H9 (cell line): ENCODE data around the gene PLPPR4. TPM values are rescaled to one million over a fixed set of nuclear protein-coding genes. Genes with fewer than 3 reads are reported as not detected.

Experiments used
- DNase-seq: peaks from one replicate; pipeline ENCODE4 v3.0.0-alpha.2; 2017
- H2AFZ ChIP-seq: one replicate; pipeline ENCODE4 v1.6.1; 2013; ENCODE audit warnings: mild to moderate bottlenecking, low read length, control low read depth, moderate library complexity
- H2AK5ac ChIP-seq: 2 replicates; pipeline ENCODE4 v1.6.1; 2013; ENCODE audit warnings: low read length, control low read depth, mixed read lengths; ENCODE audit not compliant: insufficient read length
- H2BK120ac ChIP-seq: one replicate; pipeline ENCODE4 v1.6.1; 2013; ENCODE audit warnings: low read depth, mild to moderate bottlenecking, low read length, control low read depth, inconsistent platforms; ENCODE audit not compliant: poor library complexity, severe bottlenecking
- H2BK12ac ChIP-seq: 2 replicates; pipeline ENCODE4 v1.6.1; 2013; ENCODE audit warnings: low read length, control low read depth, mixed read lengths, low read depth; ENCODE audit not compliant: insufficient read length
- H2BK15ac ChIP-seq: 2 replicates; pipeline ENCODE4 v1.6.1; 2013; ENCODE audit warnings: low read depth, low read length, control low read depth
- H2BK20ac ChIP-seq: one replicate; pipeline ENCODE4 v1.6.1; 2013; ENCODE audit warnings: low read depth, mild to moderate bottlenecking, low read length, control low read depth, inconsistent platforms; ENCODE audit not compliant: poor library complexity, severe bottlenecking
- H2BK5ac ChIP-seq: 2 replicates; pipeline ENCODE4 v1.6.1; 2013; ENCODE audit warnings: low read length, control low read depth, mixed read lengths; ENCODE audit not compliant: insufficient read length
- H3K14ac ChIP-seq: 2 replicates; pipeline ENCODE4 v1.6.1; 2013; ENCODE audit warnings: low read length, control low read depth; ENCODE audit not compliant: insufficient read depth
- H3K18ac ChIP-seq: 2 replicates; pipeline ENCODE4 v1.6.1; 2013; ENCODE audit warnings: low read depth, mild to moderate bottlenecking, mixed read lengths, low read length, control low read depth; ENCODE audit not compliant: insufficient read length
- H3K23ac ChIP-seq: 2 replicates; pipeline ENCODE4 v1.6.1; 2013; ENCODE audit warnings: low read length, control low read depth, mixed read lengths, low read depth; ENCODE audit not compliant: insufficient read length
- H3K23me2 ChIP-seq: 2 replicates; pipeline ENCODE4 v1.6.1; 2013; ENCODE audit warnings: low read depth, mild to moderate bottlenecking, mixed read lengths, low read length, control low read depth; ENCODE audit not compliant: insufficient read length, poor library complexity, severe bottlenecking
- H3K27ac ChIP-seq: 2 replicates; pipeline ENCODE4 v1.5.1; 2013; ENCODE audit warnings: low read length, control low read depth, mixed read lengths, low read depth; ENCODE audit not compliant: insufficient read length
- H3K27me3 ChIP-seq: 2 replicates; pipeline ENCODE4 v1.6.1; 2013; ENCODE audit warnings: low read length, control low read depth, inconsistent platforms; ENCODE audit not compliant: insufficient read depth
- H3K4ac ChIP-seq: 2 replicates; pipeline ENCODE4 v1.6.1; 2013; ENCODE audit warnings: low read depth, mild to moderate bottlenecking, control low read depth, inconsistent platforms, low read length, moderate library complexity
- H3K4me1 ChIP-seq: 2 replicates; pipeline ENCODE4 v1.6.1; 2013; ENCODE audit warnings: low read length, control low read depth, inconsistent platforms; ENCODE audit not compliant: insufficient read depth
- H3K4me2 ChIP-seq: 2 replicates; pipeline ENCODE4 v1.6.1; 2013; ENCODE audit warnings: low read length, control low read depth, mixed read lengths; ENCODE audit not compliant: insufficient read length, insufficient read depth
- H3K56ac ChIP-seq: 2 replicates; pipeline ENCODE4 v1.6.1; 2013; ENCODE audit warnings: low read depth, mild to moderate bottlenecking, mixed read lengths, low read length, control low read depth; ENCODE audit not compliant: insufficient read length
- H3K79me1 ChIP-seq: 2 replicates; pipeline ENCODE4 v1.6.1; 2013; ENCODE audit warnings: low read depth, mild to moderate bottlenecking, moderate library complexity, low read length, control low read depth, inconsistent platforms; ENCODE audit not compliant: insufficient read depth, poor library complexity, severe bottlenecking
- H3K79me2 ChIP-seq: 2 replicates; pipeline ENCODE4 v1.6.1; 2013; ENCODE audit warnings: low read length, control low read depth, inconsistent platforms; ENCODE audit not compliant: insufficient read depth
- H3K9ac ChIP-seq: 2 replicates; pipeline ENCODE4 v1.6.1; 2013; ENCODE audit warnings: low read length, control low read depth, mixed read lengths; ENCODE audit not compliant: insufficient read length; ENCODE audit errors: extremely low read depth
- H3K9me3 ChIP-seq: one replicate; pipeline ENCODE4 v1.6.1; 2013; ENCODE audit warnings: low read depth, low read length, inconsistent platforms; ENCODE audit not compliant: control insufficient read depth
- H3T11ph ChIP-seq: one replicate; pipeline ENCODE4 v1.6.1; 2013; ENCODE audit warnings: mild to moderate bottlenecking, low read length, control low read depth, inconsistent platforms
- H4K20me1 ChIP-seq: one replicate; pipeline ENCODE4 v1.6.1; 2013; ENCODE audit not compliant: control insufficient read depth, insufficient read length, insufficient read depth
- H4K5ac ChIP-seq: 2 replicates; pipeline ENCODE4 v1.6.1; 2013; ENCODE audit warnings: low read depth, mild to moderate bottlenecking, mixed read lengths, low read length, control low read depth; ENCODE audit not compliant: insufficient read length
- H4K8ac ChIP-seq: replicated peaks from 2 replicates; pipeline ENCODE4 v1.6.1; 2013; ENCODE audit warnings: low read length, control low read depth, mixed read lengths, low read depth; ENCODE audit not compliant: insufficient read length
- H4K91ac ChIP-seq: 2 replicates; pipeline ENCODE4 v1.6.1; 2013; ENCODE audit warnings: low read depth, mild to moderate bottlenecking, moderate library complexity, mixed read lengths, low read length, control low read depth; ENCODE audit not compliant: insufficient read length
- H3K27ac Mint-ChIP-seq, 3 experiments: 2 replicates in 2 of 3; 3 replicates in 1 of 3; pipeline ENCODE4 v1.8.0; 2020 to 2021; ENCODE audit warnings: mixed read lengths in 3 of 3, mild to moderate bottlenecking in 1 of 3, moderate library complexity in 1 of 3
- H3K27me3 Mint-ChIP-seq: 2 replicates; pipeline ENCODE4 v1.8.0; 2021; ENCODE audit warnings: low read depth, mild to moderate bottlenecking, moderate library complexity, mixed read lengths
- H3K36me3 Mint-ChIP-seq, 3 experiments: 2 replicates in 2 of 3; 3 replicates in 1 of 3; pipeline ENCODE4 v1.8.0; 2020 to 2021; ENCODE audit warnings: low read depth in 3 of 3, mixed read lengths in 3 of 3; ENCODE audit not compliant: insufficient read depth in 1 of 3
- H3K4me1 Mint-ChIP-seq, 2 experiments: 2 replicates each; pipeline ENCODE4 v1.8.0; 2020; ENCODE audit warnings: mixed read lengths in 2 of 2
- H3K4me3 Mint-ChIP-seq, 2 experiments: 2 replicates in 1 of 2; 3 replicates in 1 of 2; pipeline ENCODE4 v1.8.0; 2020 to 2021; ENCODE audit warnings: mild to moderate bottlenecking in 2 of 2, mixed read lengths in 2 of 2, moderate library complexity in 1 of 2
- H3K9me3 Mint-ChIP-seq, 2 experiments: 2 replicates in 1 of 2; 3 replicates in 1 of 2; pipeline ENCODE4 v1.8.0; 2020; ENCODE audit warnings: mild to moderate bottlenecking in 2 of 2, mixed read lengths in 2 of 2, moderate library complexity in 1 of 2
- WGBS: extraction: QIAGEN DNeasy Blood & Tissue Kit; methylation state at CpG from one replicate; pipeline ENCODE4 v1.1.7; 2013; ENCODE audit warnings: missing lambda C conversion rate, low lambda C conversion rate, mixed read lengths; ENCODE audit not compliant: insufficient read length; ENCODE audit errors: extremely low coverage; 5-methylcytosine and 5-hydroxymethylcytosine counted together
- total RNA-seq: library from RNA; stranded (reverse); gene quantifications from 2 replicates; pipeline ENCODE4 v1.2.1, GENCODE V29; 2021
- TF ChIP-seq, protein P1 (sequence below): fragments of 200-600 bp; sonication (generic); conservative IDR thresholded peaks from 3 replicates; pipeline ENCODE4 v1.8.0; 2021; ENCODE audit warnings: antibody characterized with exemption, mild to moderate bottlenecking

Gene PLPPR4
- total RNA-seq, 1 experiment from 2014 or later, result 0.31 TPM

DNA sequence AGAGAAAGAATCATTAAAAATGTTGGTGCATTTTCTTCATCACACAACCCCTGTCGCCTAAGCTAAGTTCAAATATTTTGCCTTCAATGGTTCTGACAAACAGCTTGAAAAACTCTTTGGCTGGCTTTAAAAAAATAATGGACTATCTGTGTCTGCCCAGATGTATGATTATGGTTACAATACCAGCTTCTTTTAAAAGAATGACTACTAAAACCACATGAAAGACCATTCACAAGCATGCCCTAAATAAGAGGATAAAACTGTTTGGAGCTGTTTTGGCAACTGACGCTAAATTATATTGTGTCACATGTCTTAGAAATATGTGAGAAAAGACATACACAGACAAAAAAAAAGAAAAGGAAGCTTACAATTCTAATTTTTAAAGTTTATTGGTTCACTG lies 23.7 kb upstream of the PLPPR4 start:
- Mint-ChIP-seq H3K27ac (no peak overlapping the region), H3K36me3 (no peaks in the 10 kb centered on the region; a peak in 1 of 7 replicates), H3K4me3 (no peak overlapping the region), H3K4me1 (no peaks in the 10 kb centered on the region), H3K9me3 (no peaks in the 10 kb centered on the region; a peak in 1 of 5 replicates), H3K27me3 (no peaks in the 10 kb centered on the region)
- Histone ChIP-seq H3K27me3 (no peaks in the 10 kb centered on the region), H3K9me3 (no peaks in the 10 kb centered on the region), H3K4me2 (no peak overlapping the region), H3K4me1 (no peaks in the 10 kb centered on the region), H3K23ac (no peak overlapping the region), H3K9ac (no peak overlapping the region), H3K14ac (no peak overlapping the region), H4K8ac (no peak overlapping the region), H3K4ac (no peak overlapping the region), H3K56ac (no peak overlapping the region), H2BK15ac (no peak overlapping the region), H2BK120ac (no peak overlapping the region), H2AFZ (no peak overlapping the region), H3K79me1 (no peaks in the 10 kb centered on the region), H2BK12ac (no peak overlapping the region), H2AK5ac (no peak overlapping the region), H3T11ph (no peak overlapping the region), H2BK20ac (no peak overlapping the region), H4K20me1 (no peaks in the 10 kb centered on the region), H3K79me2 (no peaks in the 10 kb centered on the region), H3K18ac (no peak overlapping the region), H4K91ac (no peak overlapping the region), H3K27ac (no peak overlapping the region), H3K23me2 (no peaks in the 10 kb centered on the region), H4K5ac (no peak overlapping the region), H2BK5ac (no peak overlapping the region)
- TF ChIP-seq, protein P1, sequence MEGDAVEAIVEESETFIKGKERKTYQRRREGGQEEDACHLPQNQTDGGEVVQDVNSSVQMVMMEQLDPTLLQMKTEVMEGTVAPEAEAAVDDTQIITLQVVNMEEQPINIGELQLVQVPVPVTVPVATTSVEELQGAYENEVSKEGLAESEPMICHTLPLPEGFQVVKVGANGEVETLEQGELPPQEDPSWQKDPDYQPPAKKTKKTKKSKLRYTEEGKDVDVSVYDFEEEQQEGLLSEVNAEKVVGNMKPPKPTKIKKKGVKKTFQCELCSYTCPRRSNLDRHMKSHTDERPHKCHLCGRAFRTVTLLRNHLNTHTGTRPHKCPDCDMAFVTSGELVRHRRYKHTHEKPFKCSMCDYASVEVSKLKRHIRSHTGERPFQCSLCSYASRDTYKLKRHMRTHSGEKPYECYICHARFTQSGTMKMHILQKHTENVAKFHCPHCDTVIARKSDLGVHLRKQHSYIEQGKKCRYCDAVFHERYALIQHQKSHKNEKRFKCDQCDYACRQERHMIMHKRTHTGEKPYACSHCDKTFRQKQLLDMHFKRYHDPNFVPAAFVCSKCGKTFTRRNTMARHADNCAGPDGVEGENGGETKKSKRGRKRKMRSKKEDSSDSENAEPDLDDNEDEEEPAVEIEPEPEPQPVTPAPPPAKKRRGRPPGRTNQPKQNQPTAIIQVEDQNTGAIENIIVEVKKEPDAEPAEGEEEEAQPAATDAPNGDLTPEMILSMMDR, result no peak
- no CpG with 5 or more reads among the region's 2 CpGs for WGBS
- no peak for DNase-seq
